Measurements from ENCODE around the gene ZNF304.

GRCh38 chr19:57403737-57404563 is 52.9 kb downstream of the ZNF304 start:
- TF ChIP-seq, protein P1, sequence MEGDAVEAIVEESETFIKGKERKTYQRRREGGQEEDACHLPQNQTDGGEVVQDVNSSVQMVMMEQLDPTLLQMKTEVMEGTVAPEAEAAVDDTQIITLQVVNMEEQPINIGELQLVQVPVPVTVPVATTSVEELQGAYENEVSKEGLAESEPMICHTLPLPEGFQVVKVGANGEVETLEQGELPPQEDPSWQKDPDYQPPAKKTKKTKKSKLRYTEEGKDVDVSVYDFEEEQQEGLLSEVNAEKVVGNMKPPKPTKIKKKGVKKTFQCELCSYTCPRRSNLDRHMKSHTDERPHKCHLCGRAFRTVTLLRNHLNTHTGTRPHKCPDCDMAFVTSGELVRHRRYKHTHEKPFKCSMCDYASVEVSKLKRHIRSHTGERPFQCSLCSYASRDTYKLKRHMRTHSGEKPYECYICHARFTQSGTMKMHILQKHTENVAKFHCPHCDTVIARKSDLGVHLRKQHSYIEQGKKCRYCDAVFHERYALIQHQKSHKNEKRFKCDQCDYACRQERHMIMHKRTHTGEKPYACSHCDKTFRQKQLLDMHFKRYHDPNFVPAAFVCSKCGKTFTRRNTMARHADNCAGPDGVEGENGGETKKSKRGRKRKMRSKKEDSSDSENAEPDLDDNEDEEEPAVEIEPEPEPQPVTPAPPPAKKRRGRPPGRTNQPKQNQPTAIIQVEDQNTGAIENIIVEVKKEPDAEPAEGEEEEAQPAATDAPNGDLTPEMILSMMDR (CRISPR knock-in tag; IDR thresholded peaks at IDR 0.05) = no peak
- TF ChIP-seq CBFB (CRISPR knock-in tag; IDR thresholded peaks at IDR 0.05) (no peak), EZH2 (conservative IDR thresholded peaks at IDR 0.05; ENCODE audit: low read depth, low read length) (no peak), JUNB (CRISPR knock-in tag; IDR thresholded peaks at IDR 0.05; ENCODE audit: borderline replicate concordance) (no peak), PBX3 (CRISPR knock-in tag; IDR thresholded peaks at IDR 0.05; ENCODE audit: borderline replicate concordance) (no peak), KAT7 (CRISPR knock-in tag; IDR thresholded peaks at IDR 0.05; ENCODE audit: borderline replicate concordance) (no peak), MXI1 (IDR thresholded peaks at IDR 0.05; ENCODE audit: borderline replicate concordance, low read depth, low read length) (no peak), KDM2A (CRISPR knock-in tag; IDR thresholded peaks at IDR 0.05; ENCODE audit: borderline replicate concordance, low read depth) (no peak), CBX5 (CRISPR knock-in tag; IDR thresholded peaks at IDR 0.05; ENCODE audit: borderline replicate concordance) (no peak)
- TF ChIP-seq, protein P2, sequence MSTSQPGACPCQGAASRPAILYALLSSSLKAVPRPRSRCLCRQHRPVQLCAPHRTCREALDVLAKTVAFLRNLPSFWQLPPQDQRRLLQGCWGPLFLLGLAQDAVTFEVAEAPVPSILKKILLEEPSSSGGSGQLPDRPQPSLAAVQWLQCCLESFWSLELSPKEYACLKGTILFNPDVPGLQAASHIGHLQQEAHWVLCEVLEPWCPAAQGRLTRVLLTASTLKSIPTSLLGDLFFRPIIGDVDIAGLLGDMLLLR (CRISPR knock-in tag; IDR thresholded peaks at IDR 0.05) = no peak

Data from HepG2 (cell line).